ENCODE results near the gene ST6GALNAC2. TPM values are rescaled to one million over a fixed set of nuclear protein-coding genes. Genes with fewer than 3 reads are reported as not detected.
A peak's percentile ranks its signal among the peaks of the same experiment; 100 is the strongest.
"Not testable (repeated sequence)": the region's sequence is repeated elsewhere in the genome, so short reads cannot be mapped to it uniquely, and the experiment has no call there.

ST6GALNAC2 gene
- total and polyA plus RNA-seq, 5 experiments from 2014 or later: 0.44 to 1.1 TPM; not detected in 3

DNA sequence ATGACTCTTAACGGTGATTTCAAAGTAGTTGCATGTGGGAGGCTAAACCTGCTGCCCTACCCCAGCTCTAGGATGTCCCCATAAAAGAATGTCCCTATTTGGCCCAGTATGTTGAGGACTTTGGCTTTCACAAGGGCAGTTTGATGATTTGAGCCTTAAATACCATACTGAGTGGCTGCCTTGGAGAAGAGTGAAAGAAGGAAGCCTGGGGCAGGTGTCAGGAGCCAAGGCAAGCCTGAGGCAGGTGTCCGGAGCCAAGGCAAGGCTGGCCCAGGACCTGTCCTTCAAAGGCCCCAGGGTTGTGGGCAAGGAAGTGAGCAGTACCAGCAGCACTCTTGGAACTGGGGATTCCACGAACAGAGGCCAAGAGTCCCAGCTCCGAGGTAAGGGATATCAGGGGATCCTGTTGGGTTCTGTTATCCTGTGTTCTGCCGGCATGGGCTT, 18.6 kb downstream of the ST6GALNAC2 start:
- H3K27ac Mint-ChIP-seq: peak overlapping the region; percentile 16 to 86 (median 71)
- peaks cover 23 to 47% (median 44%) of the 10 kb centered on the region in 4 donors for H3K4me1 Mint-ChIP-seq
- H3K4me3 Mint-ChIP-seq: peak overlapping the region in 2 of 10 donors; percentile 20 to 54
- H3K27me3 Mint-ChIP-seq: peaks cover 0 to 3% (median 0%) of the 10 kb centered on the region in 5 donors
- POLR2A ChIA-PET: interaction anchor here (0.8 to 1.8 kb wide), 5 partner anchors 9 to 27 kb away, joined by 3 to 5 read pairs (median 5); partner anchors contain the start of gene PRCD
- H3K36me3 Mint-ChIP-seq: peaks cover 0 to 45% (median 13%) of the 10 kb centered on the region in 3 donors
- no peaks in the 10 kb centered on the region for H3K9me3 Mint-ChIP-seq
- DNase-seq (no peak), ATAC-seq (no peak)

DNA sequence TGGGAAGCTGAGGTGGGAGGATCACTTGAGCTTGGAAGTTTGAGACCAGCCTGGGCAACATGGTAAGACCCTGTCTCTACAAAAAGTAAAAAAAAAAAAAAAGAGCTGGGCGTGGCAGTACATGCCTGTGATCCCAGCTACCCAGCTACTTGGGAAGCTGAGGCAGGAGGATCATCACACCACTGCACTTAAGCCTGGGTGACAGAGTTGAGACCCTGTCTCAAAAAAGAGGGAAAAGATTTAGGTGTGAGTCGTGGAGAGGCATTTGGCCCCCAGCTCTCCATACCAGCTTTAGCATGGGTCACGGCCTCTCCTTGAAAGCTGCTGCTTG, 19.1 kb downstream of the ST6GALNAC2 start:
- Mint-ChIP-seq H3K27me3 (peaks cover 0 to 3% (median 0%) of the 10 kb centered on the region in 5 donors), H3K27ac (peak overlapping the region in 6 of 10 donors; percentile 16 to 83 (median 56)), H3K9me3 (no peaks in the 10 kb centered on the region), H3K4me3 (no peak overlapping the region), H3K4me1 (peaks cover 25 to 51% (median 48%) of the 10 kb centered on the region in 4 donors), H3K36me3 (peaks cover 0 to 49% (median 17%) of the 10 kb centered on the region in 3 donors)
- POLR2A ChIA-PET: interaction anchor here (1.2 kb wide), 1 partner anchor 9 kb away, joined by 5 read pairs; no protein-coding TSS in a partner anchor
- no peak for ATAC-seq
- DNase-seq: no peak

DNA sequence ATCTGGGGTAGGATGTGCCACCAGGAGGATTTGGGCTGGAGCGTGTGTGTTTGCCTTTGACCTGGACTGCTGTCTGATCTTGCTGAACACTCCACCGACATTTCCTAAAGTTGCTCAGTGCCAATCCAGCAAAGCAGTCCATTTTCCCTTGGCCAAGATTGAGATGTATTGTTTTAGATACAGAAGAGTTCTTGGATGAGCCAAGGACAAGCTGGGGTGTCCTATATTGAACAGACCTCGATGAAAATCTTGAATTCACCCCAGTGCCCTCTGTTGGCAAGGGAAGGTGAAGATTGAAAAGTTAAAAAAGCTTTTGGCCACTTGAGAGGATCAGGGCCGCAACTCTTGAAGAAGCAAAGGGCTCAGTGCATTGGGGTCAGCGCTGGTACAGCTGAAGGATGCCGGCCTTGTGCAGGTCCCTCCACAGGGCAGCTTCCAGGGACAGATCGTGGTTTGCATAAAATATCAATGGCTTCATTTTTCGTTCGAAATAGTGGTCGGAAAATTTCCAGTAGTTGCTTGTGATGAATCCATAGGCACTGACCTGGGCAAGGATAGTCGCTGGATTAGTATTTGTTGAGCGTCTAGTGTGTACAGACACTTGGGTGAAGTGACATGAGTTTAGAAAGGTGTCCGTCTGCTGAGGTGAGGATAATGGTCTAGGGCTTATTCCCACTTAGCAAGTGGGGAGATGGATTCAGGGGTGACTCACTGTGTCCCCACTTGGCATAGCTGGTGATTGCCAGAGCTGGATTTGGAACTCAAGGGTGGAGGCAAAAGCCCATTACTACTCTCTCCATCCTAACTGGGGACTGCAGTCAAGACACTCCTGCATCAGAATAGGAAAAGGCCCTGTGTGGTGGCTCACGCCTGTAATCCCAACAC, 19.7 kb downstream of the ST6GALNAC2 start:
- H3K4me3 Mint-ChIP-seq: no peak overlapping the region
- peak overlapping the region in 8 of 10 donors; percentile 32 to 83 (median 66) for H3K27ac Mint-ChIP-seq

DNA sequence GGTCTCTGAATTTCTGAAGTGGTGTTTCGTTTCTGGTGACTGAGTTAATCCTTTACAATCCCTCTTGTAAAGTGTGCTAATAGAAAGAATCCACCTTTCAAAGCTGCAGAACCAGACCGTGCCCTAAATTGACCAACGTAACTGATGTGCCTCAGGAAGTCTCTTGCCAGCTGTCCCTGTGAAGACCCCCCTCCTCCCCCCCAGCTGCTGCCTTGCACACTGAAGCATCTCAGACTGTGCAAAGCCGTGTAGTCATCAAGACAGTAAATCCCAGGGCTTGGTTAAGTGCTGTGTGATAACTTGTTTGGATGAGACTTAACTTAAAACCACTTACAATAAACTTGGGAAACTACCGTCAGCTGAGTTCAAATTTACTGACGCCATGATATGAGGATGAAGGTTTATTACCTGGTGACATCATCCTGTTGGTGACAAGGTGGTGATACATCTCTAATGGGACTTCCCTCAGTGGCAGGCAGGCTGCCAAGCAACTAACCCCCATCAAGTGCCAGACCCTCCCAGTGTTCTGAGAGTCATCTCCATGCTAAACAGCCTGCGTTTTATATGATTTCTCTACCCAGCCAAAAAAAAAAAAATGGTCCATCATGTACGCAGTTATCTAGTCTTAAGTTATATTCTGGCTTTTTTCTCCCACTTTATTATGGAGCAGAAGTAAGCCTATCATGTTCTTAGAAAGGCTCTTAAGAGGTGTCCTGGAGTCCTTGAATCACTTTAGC, 20.5 kb downstream of the ST6GALNAC2 start:
- H3K4me3 Mint-ChIP-seq, H3K27me3 Mint-ChIP-seq, POLR2A ChIA-PET, H3K9me3 Mint-ChIP-seq, DNase-seq: not testable (repeated sequence)
- Mint-ChIP-seq H3K27ac (peak overlapping the region in 8 of 10 donors; percentile 22 to 83 (median 70)), H3K36me3 (peaks cover 0 to 63% (median 18%) of the 10 kb centered on the region in 3 donors), H3K4me1 (peaks cover 26 to 65% (median 61%) of the 10 kb centered on the region in 4 donors)
- ATAC-seq: peak in 1 of 2 donors; percentile 67

More for the DNA sequence above, 19.7 kb downstream of the ST6GALNAC2 start:
- DNase-seq (no peak), ATAC-seq (no peak)
- Mint-ChIP-seq H3K27me3 (peaks cover 0 to 3% (median 0%) of the 10 kb centered on the region in 5 donors), H3K4me1 (peaks cover 26 to 58% (median 54%) of the 10 kb centered on the region in 4 donors), H3K36me3 (peaks cover 0 to 55% (median 18%) of the 10 kb centered on the region in 3 donors), H3K9me3 (no peaks in the 10 kb centered on the region)
- POLR2A ChIA-PET: interaction anchor here (1.2 kb wide), 1 partner anchor 8 kb away, joined by 5 read pairs; no protein-coding TSS in a partner anchor

DNA sequence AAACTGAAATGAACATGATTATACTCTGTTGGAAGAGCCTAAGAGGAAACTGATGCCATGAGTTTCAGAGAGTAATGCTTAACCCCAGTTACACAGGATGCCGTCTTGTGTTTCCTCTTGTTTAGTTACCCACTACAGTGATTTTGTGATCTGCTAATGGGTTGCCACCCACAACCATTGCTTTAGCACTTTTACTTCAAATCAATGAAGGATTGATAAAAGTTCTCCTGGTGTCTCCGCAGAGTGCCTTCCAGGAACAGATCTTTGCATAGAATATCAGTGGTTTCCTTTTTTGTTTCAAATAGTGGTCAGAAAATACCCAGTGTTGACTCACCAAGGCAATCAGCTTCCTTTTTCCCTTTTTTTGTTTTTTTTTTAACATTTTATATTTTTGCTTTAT, 22.3 kb downstream of the ST6GALNAC2 start:
- Mint-ChIP-seq H3K27ac (peak overlapping the region in 5 of 10 donors; percentile 52 to 79 (median 58)), H3K4me1 (peaks cover 30 to 76% (median 73%) of the 10 kb centered on the region in 4 donors), H3K4me3 (peak overlapping the region in 1 of 10 donors; percentile 36), H3K36me3 (peaks cover 0 to 69% (median 18%) of the 10 kb centered on the region in 3 donors)
- H3K9me3 Mint-ChIP-seq, ATAC-seq, DNase-seq, POLR2A ChIA-PET, H3K27me3 Mint-ChIP-seq: not testable (repeated sequence)

DNA sequence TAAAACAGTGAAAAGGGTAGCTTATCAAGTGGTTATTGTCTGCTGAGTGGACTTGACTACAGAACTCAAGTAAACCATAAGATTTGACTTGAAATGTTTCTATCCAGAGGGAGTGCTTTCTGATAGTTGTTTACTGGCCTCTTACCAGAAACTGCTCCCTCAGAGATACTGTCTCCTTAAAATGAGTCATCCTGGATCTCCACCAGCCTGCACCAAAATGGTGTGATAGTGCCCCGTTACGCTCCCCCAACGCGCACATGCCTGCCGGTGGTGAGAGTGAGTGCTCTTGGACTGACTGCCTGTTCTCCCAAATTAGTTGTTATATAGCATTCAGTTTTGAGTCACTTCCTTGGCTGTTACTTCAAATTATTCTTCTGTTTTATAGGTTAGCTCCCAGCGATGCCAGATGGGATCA, 22.9 kb downstream of the ST6GALNAC2 start:
- peak overlapping the region in 7 of 10 donors; percentile 11 to 79 (median 63) for H3K27ac Mint-ChIP-seq
- peak overlapping the region in 3 of 10 donors; percentile 9 to 72 (median 52) for H3K4me3 Mint-ChIP-seq
- POLR2A ChIA-PET: no interaction called here
- peaks cover 0 to 69% (median 18%) of the 10 kb centered on the region in 3 donors for H3K36me3 Mint-ChIP-seq
- no peaks in the 10 kb centered on the region for H3K27me3 Mint-ChIP-seq
- DNase-seq (no peak), ATAC-seq (no peak)
- H3K4me1 Mint-ChIP-seq: peaks cover 32 to 76% (median 72%) of the 10 kb centered on the region in 4 donors
- no peaks in the 10 kb centered on the region for H3K9me3 Mint-ChIP-seq

DNA sequence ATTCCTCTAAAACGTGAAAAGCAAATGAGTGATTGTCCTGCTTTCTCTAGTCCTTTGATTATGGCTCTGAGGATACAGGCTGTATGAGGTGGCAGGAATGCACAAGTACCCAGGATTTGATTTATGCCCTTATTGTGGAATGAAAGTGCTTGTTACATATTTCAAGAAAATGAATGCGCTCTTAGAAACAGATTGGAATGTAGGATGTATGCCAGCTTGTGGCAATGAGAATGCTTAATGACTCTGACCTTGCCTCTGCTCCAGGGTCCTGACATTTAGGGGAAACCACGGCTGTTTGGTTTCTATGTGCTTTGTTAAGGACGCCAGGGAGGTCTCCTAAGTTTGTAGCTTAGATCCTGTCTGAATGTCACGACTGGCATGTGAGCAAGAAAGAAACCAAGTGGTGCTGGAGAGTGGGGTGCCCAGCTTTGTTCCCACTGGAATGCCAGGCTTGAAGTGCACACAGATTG, 23.8 kb downstream of the ST6GALNAC2 start:
- peak overlapping the region in 8 of 10 donors; percentile 22 to 95 (median 72) for H3K27ac Mint-ChIP-seq
- H3K36me3 Mint-ChIP-seq: peaks cover 0 to 69% (median 18%) of the 10 kb centered on the region in 3 donors
- H3K4me1 Mint-ChIP-seq: peaks cover 35 to 76% (median 72%) of the 10 kb centered on the region in 4 donors
- no peaks in the 10 kb centered on the region for H3K27me3 Mint-ChIP-seq
- DNase-seq: no peak
- ATAC-seq: no peak
- no peaks in the 10 kb centered on the region for H3K9me3 Mint-ChIP-seq
- peak overlapping the region in 6 of 10 donors; percentile 7 to 69 (median 24) for H3K4me3 Mint-ChIP-seq
- POLR2A ChIA-PET: no interaction called here

DNA sequence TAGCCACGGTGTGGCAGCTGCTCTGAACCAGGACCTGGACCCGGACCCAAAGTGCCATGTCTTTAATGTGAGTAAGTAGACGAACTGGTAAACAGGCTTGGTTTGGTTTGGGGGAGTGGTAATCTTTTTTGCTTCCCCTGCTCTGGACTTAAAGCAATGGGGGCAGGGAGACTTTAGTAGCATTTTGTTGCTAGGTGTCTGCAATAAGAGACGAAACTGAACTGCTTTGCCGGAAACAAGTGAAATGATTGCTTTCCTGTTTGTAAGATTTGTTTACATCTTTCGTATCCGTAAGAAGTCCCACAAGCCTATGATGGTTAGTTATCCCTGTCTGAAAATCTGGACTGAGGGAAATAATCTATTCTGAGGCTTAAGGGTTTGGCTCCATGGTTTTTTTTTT, 24.3 kb downstream of the ST6GALNAC2 start:
- peak overlapping the region in 8 of 10 donors; percentile 7 to 76 (median 34) for H3K4me3 Mint-ChIP-seq
- peak overlapping the region in 8 of 10 donors; percentile 22 to 95 (median 72) for H3K27ac Mint-ChIP-seq
- DNase-seq (no peak), ATAC-seq (no peak)
- peaks cover 0 to 64% (median 18%) of the 10 kb centered on the region in 3 donors for H3K36me3 Mint-ChIP-seq
- POLR2A ChIA-PET: no interaction called here
- no peaks in the 10 kb centered on the region for H3K9me3 Mint-ChIP-seq
- H3K27me3 Mint-ChIP-seq: no peaks in the 10 kb centered on the region
- peaks cover 34 to 80% (median 74%) of the 10 kb centered on the region in 4 donors for H3K4me1 Mint-ChIP-seq

DNA sequence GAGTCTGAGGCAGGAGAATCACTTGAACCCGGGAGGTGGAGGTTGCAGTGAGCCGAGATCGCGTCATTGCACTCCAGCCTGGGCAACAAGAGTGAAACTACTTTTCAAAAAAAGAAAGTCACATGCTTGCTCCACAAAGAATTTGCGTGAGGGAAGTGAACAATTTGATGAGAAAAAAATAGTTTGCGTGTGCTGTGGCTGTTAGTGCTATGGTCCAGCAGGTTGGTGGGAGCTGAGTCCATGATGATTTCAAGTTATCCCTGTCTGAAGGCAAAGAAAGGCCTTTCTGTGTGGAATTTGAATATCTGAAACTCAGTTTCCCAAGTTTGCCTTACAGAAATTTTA, 24.8 kb downstream of the ST6GALNAC2 start:
- no peak for ATAC-seq
- Mint-ChIP-seq H3K27ac (peak overlapping the region in 6 of 10 donors; percentile 22 to 95 (median 70)), H3K36me3 (peaks cover 0 to 59% (median 13%) of the 10 kb centered on the region in 3 donors), H3K27me3 (no peaks in the 10 kb centered on the region), H3K4me3 (peak overlapping the region in 5 of 10 donors; percentile 29 to 76 (median 48)), H3K9me3 (no peaks in the 10 kb centered on the region), H3K4me1 (peaks cover 29 to 75% (median 71%) of the 10 kb centered on the region in 4 donors)
- DNase-seq: no peak
- POLR2A ChIA-PET: no interaction called here

DNA sequence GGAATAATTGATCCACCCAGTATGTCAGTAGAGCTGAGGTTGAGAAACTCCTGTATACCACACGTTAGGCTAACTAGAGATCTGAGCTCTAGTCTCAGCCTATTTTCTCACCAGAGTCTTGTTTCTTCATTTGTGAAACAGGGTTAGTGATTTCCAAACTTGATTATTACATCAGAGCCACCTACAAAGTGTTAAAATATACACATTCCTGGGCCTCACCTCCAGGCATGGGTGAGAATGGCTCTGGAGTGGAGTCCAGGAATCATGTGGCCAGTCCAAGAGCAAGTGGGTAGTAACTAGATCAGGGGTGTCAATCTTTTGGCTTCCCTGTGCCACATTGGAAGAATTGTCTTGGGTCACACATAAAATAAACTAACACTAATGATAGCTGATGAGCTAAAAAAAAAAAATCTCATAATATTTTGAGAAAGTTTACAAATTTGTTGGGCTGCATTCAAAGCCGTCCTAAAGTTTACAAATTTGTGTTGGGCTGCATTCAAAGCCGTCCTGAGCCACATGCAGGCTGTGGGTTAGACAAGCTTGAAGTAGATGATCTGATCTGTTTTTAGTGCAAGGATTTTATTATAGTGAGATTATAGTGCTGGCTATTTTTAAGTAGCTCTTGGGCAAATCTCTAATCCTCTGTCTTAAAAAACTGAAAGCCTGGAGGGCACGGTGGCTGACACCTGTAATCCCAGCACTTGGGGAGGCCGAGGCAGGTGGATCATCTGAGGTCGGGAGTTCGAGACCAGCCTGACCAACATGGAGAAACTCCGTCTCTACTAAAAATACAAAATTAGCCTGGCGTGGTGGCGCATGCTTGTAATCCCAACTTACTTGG, 25.4 kb downstream of the ST6GALNAC2 start:
- peaks cover 0 to 53% (median 8%) of the 10 kb centered on the region in 3 donors for H3K36me3 Mint-ChIP-seq
- no peaks in the 10 kb centered on the region for H3K27me3 Mint-ChIP-seq
- DNase-seq (no peak), ATAC-seq (no peak)
- H3K4me1 Mint-ChIP-seq: peaks cover 24 to 74% (median 71%) of the 10 kb centered on the region in 4 donors
- no peaks in the 10 kb centered on the region for H3K9me3 Mint-ChIP-seq
- POLR2A ChIA-PET: interaction anchor here (0.6 kb wide), 1 partner anchor 766 kb away, joined by 3 read pairs; no protein-coding TSS in a partner anchor
- peak overlapping the region in 9 of 10 donors; percentile 21 to 76 (median 48) for H3K4me3 Mint-ChIP-seq
- peak overlapping the region in 8 of 10 donors; percentile 22 to 95 (median 72) for H3K27ac Mint-ChIP-seq

DNA sequence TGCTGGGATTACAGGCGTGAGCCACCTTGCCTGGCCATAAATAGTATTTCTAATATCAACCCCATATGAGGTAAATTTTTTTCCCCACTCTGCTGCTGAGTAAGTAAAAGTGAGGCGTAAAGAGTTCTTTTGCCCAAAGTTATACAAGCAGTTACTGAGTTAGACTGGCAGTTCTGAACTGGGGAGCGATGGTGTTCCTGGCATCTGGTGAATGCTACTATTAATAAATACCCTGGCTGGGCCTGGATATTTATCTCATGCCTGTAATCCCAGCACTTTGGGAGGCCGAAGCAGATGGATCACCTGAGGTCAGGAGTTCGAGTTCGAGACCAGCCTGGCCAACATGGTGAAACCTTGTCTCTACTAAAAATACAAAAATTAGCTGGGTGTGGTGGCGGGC, 26.2 kb downstream of the ST6GALNAC2 start:
- H3K9me3 Mint-ChIP-seq, H3K27me3 Mint-ChIP-seq, DNase-seq, ATAC-seq: not testable (repeated sequence)
- Mint-ChIP-seq H3K4me3 (peak overlapping the region in 9 of 10 donors; percentile 97 to 99 (median 98)), H3K4me1 (peaks cover 28 to 75% (median 72%) of the 10 kb centered on the region in 4 donors), H3K27ac (peak overlapping the region in 7 of 10 donors; percentile 8 to 99 (median 99)), H3K36me3 (peaks cover 0 to 45% (median 5%) of the 10 kb centered on the region in 3 donors)
- POLR2A ChIA-PET: interaction anchor here (0.6 to 3.3 kb wide), 3 partner anchors 65 to 765 kb away, joined by 3 to 17 read pairs (median 12); no protein-coding TSS in a partner anchor
